ENCODE data around the gene ATAD2B. TPM values are rescaled to one million over a fixed set of nuclear protein-coding genes. Genes with fewer than 3 reads are reported as not detected.
A peak's percentile ranks its signal among the peaks of the same experiment; 100 is the strongest.
"Not testable (repeated sequence)": the region's sequence is repeated elsewhere in the genome, so short reads cannot be mapped to it uniquely, and the experiment has no call there.

ATAD2B gene
- total RNA-seq, 2 donors from 2014 or later = 16.1 to 16.7 TPM

- no peak for ATAC-seq
- Mint-ChIP-seq H3K27ac (no peak overlapping the region), H3K36me3 (peaks cover 9 to 12% of the 10 kb centered on the region in 2 donors), H3K9me3 (no peaks in the 10 kb centered on the region)
- DNase-seq (ENCODE audit: low spot score in 2 of 2) = no peak
These were observed 173.5 kb downstream of the ATAD2B start for GRCh38 chr2:23753291-23754010.

GRCh38 chr2:23751747-23752265 lies 175.1 kb downstream of the ATAD2B start:
- Mint-ChIP-seq H3K9me3 (no peaks in the 10 kb centered on the region), H3K36me3 (peaks cover 0 to 4% of the 10 kb centered on the region in 2 donors), H3K27ac (no peak overlapping the region)
- no peak for DNase-seq (ENCODE audit: low spot score in 2 of 2)
- no peak for ATAC-seq

- no peak for ATAC-seq
- DNase-seq (ENCODE audit: low spot score in 2 of 2) = no peak
- H3K36me3 Mint-ChIP-seq = peaks cover 7 to 9% of the 10 kb centered on the region in 2 donors
- H3K9me3 Mint-ChIP-seq = no peaks in the 10 kb centered on the region
- H3K27ac Mint-ChIP-seq = no peak overlapping the region
These were observed 180.6 kb downstream of the ATAD2B start for GRCh38 chr2:23746141-23746863.

- Mint-ChIP-seq H3K27ac (no peak overlapping the region), H3K36me3 (peaks cover 7 to 9% of the 10 kb centered on the region in 2 donors), H3K9me3 (no peaks in the 10 kb centered on the region)
- no peak for ATAC-seq
- DNase-seq (ENCODE audit: low spot score in 2 of 2) = no peak
These were observed 181.2 kb downstream of the ATAD2B start for GRCh38 chr2:23745726-23746105.

- DNase-seq (ENCODE audit: low spot score in 2 of 2) (no peak), ATAC-seq (no peak)
These were observed 181.7 kb downstream of the ATAD2B start for GRCh38 chr2:23745068-23745725.

GRCh38 chr2:23736783-23737182 lies 190.1 kb downstream of the ATAD2B start:
- H3K36me3 Mint-ChIP-seq = peaks cover 9 to 25% of the 10 kb centered on the region in 2 donors
- not testable (repeated sequence) for H3K27ac Mint-ChIP-seq; ATAC-seq; DNase-seq (ENCODE audit: low spot score in 2 of 2); H3K9me3 Mint-ChIP-seq

More at GRCh38 chr2:23745068-23745725, 181.7 kb downstream of the ATAD2B start:
- Mint-ChIP-seq H3K27ac (no peak overlapping the region), H3K36me3 (peaks cover 7 to 9% of the 10 kb centered on the region in 2 donors), H3K9me3 (no peaks in the 10 kb centered on the region)

- no peak overlapping the region for H3K27ac Mint-ChIP-seq
- DNase-seq (ENCODE audit: low spot score in 2 of 2) = no peak
- ATAC-seq = no peak
- H3K36me3 Mint-ChIP-seq = peaks cover 9 to 31% of the 10 kb centered on the region in 2 donors
- peaks cover 0 to 6% of the 10 kb centered on the region in 2 donors for H3K9me3 Mint-ChIP-seq
These were observed 192.5 kb downstream of the ATAD2B start for GRCh38 chr2:23734416-23734815.

GRCh38 chr2:23723029-23723428 lies 203.9 kb downstream of the ATAD2B start:
- peaks cover 20 to 21% of the 10 kb centered on the region in 2 donors for H3K9me3 Mint-ChIP-seq
- not testable (repeated sequence) for DNase-seq (ENCODE audit: low spot score in 2 of 2); H3K27ac Mint-ChIP-seq; ATAC-seq
- peaks cover 25 to 31% of the 10 kb centered on the region in 2 donors for H3K36me3 Mint-ChIP-seq

- H3K27ac Mint-ChIP-seq = no peak overlapping the region
- H3K36me3 Mint-ChIP-seq = peaks cover 25 to 31% of the 10 kb centered on the region in 2 donors
- ATAC-seq (no peak), DNase-seq (ENCODE audit: low spot score in 2 of 2) (no peak)
- H3K9me3 Mint-ChIP-seq = peaks cover 20 to 21% of the 10 kb centered on the region in 2 donors
These were observed 204.7 kb downstream of the ATAD2B start for GRCh38 chr2:23722255-23722654.

- Mint-ChIP-seq H3K36me3 (peaks cover 25 to 31% of the 10 kb centered on the region in 2 donors), H3K9me3 (peaks cover 20 to 21% of the 10 kb centered on the region in 2 donors), H3K27ac (no peak overlapping the region)
- ATAC-seq = no peak
- no peak for DNase-seq (ENCODE audit: low spot score in 2 of 2)
These were observed 205.5 kb downstream of the ATAD2B start for GRCh38 chr2:23721454-23721826.

GRCh38 chr2:23720705-23721453 lies 206.0 kb downstream of the ATAD2B start:
- H3K9me3 Mint-ChIP-seq = peaks cover 20 to 21% of the 10 kb centered on the region in 2 donors
- H3K36me3 Mint-ChIP-seq = peaks cover 24 to 31% of the 10 kb centered on the region in 2 donors
- ATAC-seq (no peak), DNase-seq (ENCODE audit: low spot score in 2 of 2) (no peak)
- peak overlapping the region in 1 of 2 donors; percentile 58 for H3K27ac Mint-ChIP-seq

GRCh38 chr2:23719716-23720115 lies 207.2 kb downstream of the ATAD2B start:
- Mint-ChIP-seq H3K27ac (peak overlapping the region in 1 of 2 donors; percentile 62), H3K36me3 (peaks cover 21 to 22% of the 10 kb centered on the region in 2 donors), H3K9me3 (peaks cover 15 to 21% of the 10 kb centered on the region in 2 donors)
- no peak for ATAC-seq
- DNase-seq (ENCODE audit: low spot score in 2 of 2) = no peak

- no peak for ATAC-seq
- Mint-ChIP-seq H3K9me3 (peaks cover 15 to 21% of the 10 kb centered on the region in 2 donors), H3K27ac (peak overlapping the region in 1 of 2 donors; percentile 62), H3K36me3 (peaks cover 21 to 22% of the 10 kb centered on the region in 2 donors)
- no peak for DNase-seq (ENCODE audit: low spot score in 2 of 2)
These were observed 207.8 kb downstream of the ATAD2B start for GRCh38 chr2:23718931-23719700.

- Mint-ChIP-seq H3K27ac (no peak overlapping the region), H3K9me3 (no peaks in the 10 kb centered on the region)
- ATAC-seq = no peak
These were observed 213.6 kb downstream of the ATAD2B start for GRCh38 chr2:23713351-23713750.

GRCh38 chr2:23712756-23713151 lies 214.2 kb downstream of the ATAD2B start:
- no peaks in the 10 kb centered on the region for H3K9me3 Mint-ChIP-seq
- DNase-seq (ENCODE audit: low spot score in 2 of 2) (no peak), ATAC-seq (no peak)
- no peaks in the 10 kb centered on the region for H3K36me3 Mint-ChIP-seq
- H3K27ac Mint-ChIP-seq = no peak overlapping the region

More at GRCh38 chr2:23713351-23713750, 213.6 kb downstream of the ATAD2B start:
- H3K36me3 Mint-ChIP-seq = no peaks in the 10 kb centered on the region
- DNase-seq (ENCODE audit: low spot score in 2 of 2) = no peak

Measured in activated naive CD4-positive, alpha-beta T cell treated with anti-CD3 and anti-CD28 coated beads, Interleukin-2, amount 50 U/mL, for 72 hours (primary cell).